ENCODE measurements around the gene F7. TPM values are rescaled to one million over a fixed set of nuclear protein-coding genes. Genes with fewer than 3 reads are reported as not detected.

F7 gene
- total and polyA plus RNA-seq, 2 donors (not counting 3 experiments of a cell fraction or from before 2014, with no cell fraction given): not detected

GRCh38 chr13:113082198-113083021 lies 23.2 kb upstream of the F7 start:
- H3K79me2 ChIP-seq (ENCODE audit: control insufficient read depth, insufficient read depth, low read length): no peaks in the 10 kb centered on the region
- no peaks in the 10 kb centered on the region for H3K9me1 ChIP-seq (replicated peaks; ENCODE audit: control insufficient read depth, extremely low read depth, insufficient read depth, low read length)
- TF ChIP-seq POLR2A (IDR thresholded peaks at IDR 0.05; ENCODE audit: low read depth, low read length) (no peak), MYC (IDR thresholded peaks at IDR 0.05; ENCODE audit: low read depth, low read length) (no peak), CTCF (IDR thresholded peaks at IDR 0.05; ENCODE audit: extremely low read depth in 1 of 2, insufficient read depth in 1 of 2, low read depth in 1 of 2, low read length in 2 of 2) (no peak), EZH2 (IDR thresholded peaks at IDR 0.05; ENCODE audit: borderline replicate concordance, low read depth, low read length, severe bottlenecking) (no peak), POLR2AphosphoS5 (IDR thresholded peaks at IDR 0.05; ENCODE audit: insufficient read depth, low read depth, low read length) (no peak), MAX (IDR thresholded peaks at IDR 0.05; ENCODE audit: insufficient read depth, insufficient read length) (no peak), JUN (IDR thresholded peaks at IDR 0.05; ENCODE audit: borderline replicate concordance, insufficient read depth, insufficient read length, low read depth) (no peak), GATA2 (IDR thresholded peaks at IDR 0.05; ENCODE audit: insufficient read depth, insufficient read length, low read depth, low read length) (no peak)
- dilution Hi-C loops (cut with MboI; ENCODE audit: extremely low pct_ligation_motif_present, low sequenced_read_pairs) (no loop called here), intact Hi-C loops (cut with micrococcal nuclease) (no loop called here)
- H3K4me3 ChIP-seq (replicated peaks in 1 of 3; ENCODE audit: insufficient read depth in 1 of 3, low read depth in 1 of 3, low read length in 3 of 3): no peak overlapping the region
- H3K4me1 ChIP-seq (ENCODE audit: control insufficient read depth, extremely low read depth, insufficient read depth, low read length): no peaks in the 10 kb centered on the region
- H3K27ac ChIP-seq (ENCODE audit: insufficient read depth, low read depth, low read length): no peak overlapping the region
- DNase-seq (ENCODE audit: low read depth, low spot score): no peak
- no peaks in the 10 kb centered on the region for H3K27me3 ChIP-seq (ENCODE audit: control insufficient read depth in 2 of 2, insufficient read depth in 2 of 2, low read length in 2 of 2)
- no peak overlapping the region for H2AFZ ChIP-seq (ENCODE audit: low read depth, low read length)
- FAIRE-seq: no peak
- no peaks in the 10 kb centered on the region for H3K36me3 ChIP-seq (ENCODE audit: control insufficient read depth in 2 of 2, extremely low read depth in 1 of 2, insufficient read depth in 2 of 2, low read length in 2 of 2)
- BruUV-seq (replicated peaks): no TSS peak
- POLR2A ChIA-PET: no interaction called here
- no peaks in the 10 kb centered on the region for H3K9me3 ChIP-seq (replicated peaks; ENCODE audit: control insufficient read depth, insufficient read depth, low read length)
- no peaks in the 10 kb centered on the region for H4K20me1 ChIP-seq (replicated peaks; ENCODE audit: control insufficient read depth, extremely low read depth, insufficient read depth, low read length)
- no peak overlapping the region for H3K9ac ChIP-seq (replicated peaks; ENCODE audit: extremely low read depth, insufficient read depth, low read length)
- no peak overlapping the region for H3K4me2 ChIP-seq (ENCODE audit: insufficient read depth, low read length)
- CTCF ChIA-PET: no interaction called here
